Adrenal gland (tissue), 5 donors: ENCODE results near the gene TBCB.

Experiments used
- POLR2A ChIP-seq, 2 donors: fragments of 450-650 bp; IDR thresholded peaks; one replicate each; pipeline ENCODE4 v1.6.1; 2017; ENCODE audit warnings: antibody characterized with exemption in 2 of 2, mild to moderate bottlenecking in 2 of 2, moderate library complexity in 1 of 2
- TF ChIP-seq, protein P1 (sequence below), 6 experiments: fragments of 450-650 bp in 4 of 6; fragments of 200-600 bp in 2 of 6; sonication (generic) in 1 of 6; IDR thresholded peaks; 1 replicate in 5 of 6; 2 replicates in 1 of 6; pipeline versions ENCODE4 v1.5.1 to v1.8.0; 2016 to 2021; ENCODE audit warnings: antibody characterized with exemption in 6 of 6, mild to moderate bottlenecking in 2 of 6, moderate library complexity in 1 of 6
- donor health status: DM: no; HTN: no; CAD: no.

DNA sequence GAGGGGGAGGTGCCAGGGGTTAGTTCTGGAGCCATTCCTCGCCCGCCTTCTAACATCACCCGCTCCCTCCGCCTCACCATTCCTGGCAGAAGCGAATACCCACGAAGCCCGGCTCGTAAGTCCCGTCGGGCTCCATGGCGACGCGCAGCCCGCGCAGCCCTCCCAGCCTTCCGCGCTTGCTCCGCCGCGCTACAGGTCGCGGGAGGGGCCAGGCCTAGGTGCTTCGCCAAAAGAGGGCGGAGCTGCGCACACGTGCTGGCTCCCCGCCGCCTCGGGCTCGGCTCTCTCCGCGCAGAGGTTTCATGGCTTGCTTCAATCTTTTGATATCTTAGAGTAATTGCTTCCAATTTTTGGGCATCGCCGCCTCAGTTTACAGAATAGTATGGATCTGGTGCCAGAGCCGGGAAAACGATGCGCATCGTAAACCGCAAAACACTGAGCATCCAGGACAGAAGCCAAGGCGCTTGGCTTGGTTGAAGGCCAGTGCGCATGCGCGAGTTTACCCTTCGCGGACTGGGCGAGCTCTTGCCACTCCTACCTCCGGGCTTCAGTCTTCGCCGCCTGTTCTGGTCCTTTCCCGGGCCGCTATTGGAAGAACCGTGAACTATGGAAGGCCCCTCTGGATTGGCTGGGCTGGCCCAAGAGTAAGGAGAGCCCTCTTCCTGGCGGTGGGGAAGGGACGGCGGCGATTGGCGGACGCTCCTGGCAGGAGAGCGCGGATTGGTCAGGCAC, 381 bp upstream of the TBCB start, which contains the start of gene POLR2I:
- TF ChIP-seq, protein P1, sequence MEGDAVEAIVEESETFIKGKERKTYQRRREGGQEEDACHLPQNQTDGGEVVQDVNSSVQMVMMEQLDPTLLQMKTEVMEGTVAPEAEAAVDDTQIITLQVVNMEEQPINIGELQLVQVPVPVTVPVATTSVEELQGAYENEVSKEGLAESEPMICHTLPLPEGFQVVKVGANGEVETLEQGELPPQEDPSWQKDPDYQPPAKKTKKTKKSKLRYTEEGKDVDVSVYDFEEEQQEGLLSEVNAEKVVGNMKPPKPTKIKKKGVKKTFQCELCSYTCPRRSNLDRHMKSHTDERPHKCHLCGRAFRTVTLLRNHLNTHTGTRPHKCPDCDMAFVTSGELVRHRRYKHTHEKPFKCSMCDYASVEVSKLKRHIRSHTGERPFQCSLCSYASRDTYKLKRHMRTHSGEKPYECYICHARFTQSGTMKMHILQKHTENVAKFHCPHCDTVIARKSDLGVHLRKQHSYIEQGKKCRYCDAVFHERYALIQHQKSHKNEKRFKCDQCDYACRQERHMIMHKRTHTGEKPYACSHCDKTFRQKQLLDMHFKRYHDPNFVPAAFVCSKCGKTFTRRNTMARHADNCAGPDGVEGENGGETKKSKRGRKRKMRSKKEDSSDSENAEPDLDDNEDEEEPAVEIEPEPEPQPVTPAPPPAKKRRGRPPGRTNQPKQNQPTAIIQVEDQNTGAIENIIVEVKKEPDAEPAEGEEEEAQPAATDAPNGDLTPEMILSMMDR (IDR thresholded peaks at IDR 0.05): no peak
- TF ChIP-seq POLR2A (IDR thresholded peaks at IDR 0.05): peak in 1 of 2 donors; percentile 69
